Measurements from ENCODE around the gene PLEKHN1.

PLEKHN1 gene

DNA sequence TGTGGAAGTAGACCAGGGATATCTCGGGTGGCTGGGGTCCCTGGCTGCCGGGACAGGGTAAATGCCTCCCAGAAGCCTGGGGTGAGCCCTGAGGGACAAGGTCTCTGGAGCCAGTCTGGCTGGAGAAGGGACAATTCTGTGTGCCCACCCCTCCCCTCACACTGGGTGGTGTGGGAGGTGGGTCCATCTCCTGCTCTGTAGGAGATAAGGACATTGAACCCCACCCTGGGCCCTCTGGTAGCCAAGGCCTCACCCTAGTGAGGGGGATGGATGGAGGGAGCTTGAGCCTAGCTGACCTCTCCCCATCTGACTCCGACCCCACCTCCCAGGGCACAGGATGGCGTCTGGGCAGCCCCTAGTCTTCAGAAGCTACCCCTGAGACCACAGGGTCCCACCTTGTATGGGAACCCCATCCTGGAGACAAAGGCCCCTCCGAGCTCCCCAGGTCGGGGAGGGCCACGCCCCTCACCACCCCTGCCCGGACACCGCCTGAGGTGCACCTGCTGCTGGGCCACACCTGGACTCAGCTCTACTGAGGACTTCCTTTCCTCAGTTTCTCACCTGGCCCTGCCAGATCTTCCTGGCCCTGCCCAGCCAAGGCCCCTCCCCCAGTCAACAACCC lies 58.0 kb downstream of the PLEKHN1 start:
- no peak for DNase-seq (ENCODE audit: low read depth, low spot score)

DNA sequence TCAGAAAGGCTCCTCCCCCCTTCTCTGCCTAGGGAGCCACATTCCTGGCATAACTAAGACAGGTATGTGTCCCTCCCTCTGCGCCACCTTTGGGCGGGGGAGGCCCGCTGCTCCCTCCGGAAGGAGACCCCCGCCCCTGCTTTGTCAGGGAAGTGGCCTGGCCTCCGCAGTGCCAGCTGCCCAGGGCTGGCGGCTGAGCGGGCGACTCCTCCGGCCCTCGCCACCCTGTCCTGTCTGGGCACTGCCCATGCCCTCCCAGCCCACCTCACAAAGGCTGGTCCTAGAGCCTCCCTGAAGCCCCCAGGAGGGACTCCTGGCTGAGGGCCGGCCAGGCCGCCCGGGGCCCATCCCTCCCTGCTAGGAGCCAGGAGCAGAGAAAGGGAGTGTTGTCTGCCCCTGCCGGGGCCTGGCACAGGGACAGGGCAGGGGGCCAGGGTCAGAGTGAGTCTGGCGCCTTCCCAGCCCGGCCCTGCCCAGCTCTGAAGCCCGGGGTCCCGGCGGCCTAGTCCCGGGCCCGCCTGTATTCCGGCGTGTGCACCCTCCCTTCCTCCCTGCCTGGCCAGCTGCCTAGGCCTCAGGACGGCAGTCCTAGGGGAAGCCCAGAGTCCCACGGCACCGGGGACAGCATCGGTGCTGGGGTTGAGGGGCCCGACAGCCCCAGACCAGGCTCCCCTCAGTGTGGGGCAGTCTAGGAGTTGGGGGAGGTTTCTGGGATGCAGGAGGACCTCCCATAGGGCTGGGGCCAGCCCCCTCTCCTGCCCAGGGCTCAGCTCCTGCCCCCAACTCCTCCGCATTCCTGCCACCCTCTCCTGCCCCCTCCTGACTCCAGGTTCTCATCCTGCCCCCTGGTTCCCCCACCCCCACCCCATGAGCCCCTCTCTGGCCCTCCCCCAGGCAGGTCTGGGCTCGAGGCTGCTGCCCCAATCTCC lies 58.8 kb downstream of the PLEKHN1 start:
- DNase-seq (ENCODE audit: low read depth, low spot score), result peak; percentile 89
